ENCODE data around the gene RFX7. TPM values are rescaled to one million over a fixed set of nuclear protein-coding genes. Genes with fewer than 3 reads are reported as not detected.

Gene RFX7
- total and polyA plus RNA-seq, 2 donors (not counting 1 experiment from before 2014, with no cell fraction given) = 6.6 to 44.8 TPM

- H2AFZ ChIP-seq (ENCODE audit: insufficient read depth, low read depth, low read length, poor library complexity, severe bottlenecking) = no peak overlapping the region
These were observed 42.5 kb upstream of the RFX7 start for GRCh38 chr15:56286213-56286612.

GRCh38 chr15:56281145-56281544 is 37.5 kb upstream of the RFX7 start:
- no peak for DNase-seq
- Mint-ChIP-seq H3K4me1 (no peaks in the 10 kb centered on the region), H3K27ac (no peak overlapping the region), H3K9me3 (ENCODE audit: insufficient read depth) (no peaks in the 10 kb centered on the region), H3K4me3 (no peak overlapping the region), H3K27me3 (peaks cover 3% of the 10 kb centered on the region)
- Histone ChIP-seq H3K4me2 (replicated peaks; ENCODE audit: low read depth, low read length, poor library complexity, severe bottlenecking) (no peak overlapping the region), H3K79me2 (ENCODE audit: control insufficient read depth, insufficient read depth, low read length) (no peaks in the 10 kb centered on the region), H2AFZ (ENCODE audit: insufficient read depth, low read depth, low read length, poor library complexity, severe bottlenecking) (no peak overlapping the region), H3K4me3 (ENCODE audit: control extremely low read depth in 1 of 5, extremely low read depth in 1 of 5, insufficient read depth in 1 of 5, low read depth in 2 of 5, low read length in 4 of 5) (no peak overlapping the region), H3K27ac (ENCODE audit: low read length in 2 of 2) (no peak overlapping the region), H3K27me3 (replicated peaks in 1 of 4; ENCODE audit: control extremely low read depth in 1 of 4, control insufficient read depth in 3 of 4, insufficient read depth in 4 of 4, low read length in 3 of 4) (peaks cover 0 to 4% (median 0%) of the 10 kb centered on the region in 4 experiments), H3K4me1 (ENCODE audit: control insufficient read depth in 2 of 2, insufficient read depth in 2 of 2, low read length in 2 of 2) (no peaks in the 10 kb centered on the region), H3K9ac (ENCODE audit: low read length) (no peak overlapping the region), H3K9me3 (ENCODE audit: control extremely low read depth in 1 of 3, control insufficient read depth in 2 of 3, insufficient read depth in 1 of 3, low read length in 2 of 3) (peaks cover 0 to 3% (median 1%) of the 10 kb centered on the region in 3 donors), H4K20me1 (ENCODE audit: control insufficient read depth, insufficient read depth, low read length, poor library complexity, severe bottlenecking) (no peaks in the 10 kb centered on the region), H3K36me3 (replicated peaks in 1 of 2; ENCODE audit: control extremely low read depth in 1 of 2, control insufficient read depth in 1 of 2, extremely low read depth in 1 of 2, insufficient read depth in 2 of 2, low read length in 1 of 2) (no peaks in the 10 kb centered on the region)
- no peak for ATAC-seq (ENCODE audit: low read depth)
- CTCF ChIA-PET = no interaction called here
- intact Hi-C loops (cut with micrococcal nuclease) = no loop called here
- TF ChIP-seq EZH2 (IDR thresholded peaks at IDR 0.05; ENCODE audit: borderline replicate concordance, insufficient read depth, low read depth, low read length, poor library complexity, severe bottlenecking) = no peak
- TF ChIP-seq CTCF (IDR thresholded peaks at IDR 0.05) = no peak
- WGBS (ENCODE audit: insufficient coverage) = 86% methylated on average over 1 of the region's 6 CpGs
- POLR2A ChIA-PET = no interaction called here

More at GRCh38 chr15:56286213-56286612, 42.5 kb upstream of the RFX7 start:
- Histone ChIP-seq H4K20me1 (ENCODE audit: control insufficient read depth, insufficient read depth, low read length, poor library complexity, severe bottlenecking) (no peaks in the 10 kb centered on the region), H3K27ac (ENCODE audit: low read length in 2 of 2) (no peak overlapping the region), H3K4me2 (replicated peaks; ENCODE audit: low read depth, low read length, poor library complexity, severe bottlenecking) (no peak overlapping the region), H3K27me3 (replicated peaks in 1 of 4; ENCODE audit: control extremely low read depth in 1 of 4, control insufficient read depth in 3 of 4, insufficient read depth in 4 of 4, low read length in 3 of 4) (peaks cover 0 to 2% (median 0%) of the 10 kb centered on the region in 4 experiments), H3K4me3 (ENCODE audit: control extremely low read depth in 1 of 5, extremely low read depth in 1 of 5, insufficient read depth in 1 of 5, low read depth in 2 of 5, low read length in 4 of 5) (no peak overlapping the region), H3K9ac (ENCODE audit: low read length) (no peak overlapping the region), H3K4me1 (ENCODE audit: control insufficient read depth in 2 of 2, insufficient read depth in 2 of 2, low read length in 2 of 2) (no peaks in the 10 kb centered on the region), H3K36me3 (replicated peaks in 1 of 2; ENCODE audit: control extremely low read depth in 1 of 2, control insufficient read depth in 1 of 2, extremely low read depth in 1 of 2, insufficient read depth in 2 of 2, low read length in 1 of 2) (no peaks in the 10 kb centered on the region), H3K9me3 (ENCODE audit: control extremely low read depth in 1 of 3, control insufficient read depth in 2 of 3, insufficient read depth in 1 of 3, low read length in 2 of 3) (peaks cover 0 to 9% (median 5%) of the 10 kb centered on the region in 3 donors), H3K79me2 (ENCODE audit: control insufficient read depth, insufficient read depth, low read length) (no peaks in the 10 kb centered on the region)
- WGBS (ENCODE audit: insufficient coverage) = 88% methylated on average over 2 of the region's 3 CpGs
- intact Hi-C loops (cut with micrococcal nuclease) = no loop called here
- TF ChIP-seq CTCF (IDR thresholded peaks at IDR 0.05) (no peak), EZH2 (IDR thresholded peaks at IDR 0.05; ENCODE audit: borderline replicate concordance, insufficient read depth, low read depth, low read length, poor library complexity, severe bottlenecking) (no peak)
- ATAC-seq (ENCODE audit: low read depth) = no peak
- ChIA-PET POLR2A (no interaction called here), CTCF (no interaction called here)
- Mint-ChIP-seq H3K27ac (no peak overlapping the region), H3K4me3 (no peak overlapping the region), H3K4me1 (no peaks in the 10 kb centered on the region), H3K27me3 (peaks cover 3% of the 10 kb centered on the region), H3K9me3 (ENCODE audit: insufficient read depth) (peaks cover 10% of the 10 kb centered on the region)
- DNase-seq = no peak
